ENCODE results near the gene ZNF487. TPM values are rescaled to one million over a fixed set of nuclear protein-coding genes. Genes with fewer than 3 reads are reported as not detected.

The ZNF487 gene
- total RNA-seq = 1.9 and 4.2 TPM in 2 replicates

DNA sequence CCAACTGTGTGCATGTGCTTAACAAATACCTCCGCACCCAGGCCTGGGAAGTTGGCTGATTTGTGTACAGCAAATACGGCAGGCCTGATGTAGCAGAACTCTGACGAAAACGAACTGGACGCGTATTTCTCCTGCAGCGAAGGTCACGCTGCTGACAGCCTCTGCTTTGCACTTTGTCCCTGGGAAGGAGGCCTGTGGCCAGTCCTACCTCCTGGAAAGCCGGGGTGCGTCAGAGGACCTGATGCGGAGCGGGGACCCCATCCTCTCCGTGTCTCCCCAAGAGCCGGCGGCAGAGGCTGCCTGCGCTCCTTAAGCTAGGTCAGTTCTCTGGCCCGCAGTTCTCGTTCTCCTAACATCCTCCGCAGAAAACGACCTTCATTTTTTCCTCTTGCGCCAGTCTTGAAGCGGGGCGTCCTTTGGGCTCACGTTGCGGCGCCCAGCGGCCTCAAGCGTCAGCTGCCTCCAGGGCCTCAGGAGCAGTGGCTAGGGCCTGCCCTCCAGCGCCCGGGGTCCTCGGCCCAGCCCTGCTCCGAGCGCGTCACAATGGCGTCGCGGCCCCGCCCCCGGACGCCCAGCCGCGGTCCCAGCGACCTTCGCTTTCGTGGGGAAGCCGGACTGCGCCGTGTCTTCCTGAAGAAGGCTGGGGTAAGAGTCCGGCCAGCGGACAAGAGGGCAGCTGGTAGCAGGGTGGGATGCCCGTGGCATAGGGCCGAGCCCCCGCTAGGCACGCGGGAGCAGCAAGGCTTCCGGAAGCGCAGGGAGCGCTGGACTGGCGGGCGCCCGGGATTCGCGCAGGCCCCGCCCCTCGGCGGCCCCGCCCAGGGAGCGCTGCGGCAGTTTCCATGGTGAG lies at the start of gene ZNF487:
Gene ZNF487, plus strand, starts transcription at position 821 of the 850 bp plus-strand sequence. CDS start 38,703 bp downstream, outside the sequence.
- no peaks in the 10 kb centered on the region for H3K36me3 ChIP-seq (ENCODE audit: control insufficient read depth, insufficient read depth, low read length)
- peak; percentile 56 for DNase-seq (ENCODE audit: low read depth)
- no peaks in the 10 kb centered on the region for H3K27me3 ChIP-seq (ENCODE audit: control insufficient read depth, insufficient read depth, low read length)
- peak within 1 kb of the TSS; percentile 80 for H3K4me3 ChIP-seq (ENCODE audit: low read depth, low read length)
- TF ChIP-seq, protein P1, sequence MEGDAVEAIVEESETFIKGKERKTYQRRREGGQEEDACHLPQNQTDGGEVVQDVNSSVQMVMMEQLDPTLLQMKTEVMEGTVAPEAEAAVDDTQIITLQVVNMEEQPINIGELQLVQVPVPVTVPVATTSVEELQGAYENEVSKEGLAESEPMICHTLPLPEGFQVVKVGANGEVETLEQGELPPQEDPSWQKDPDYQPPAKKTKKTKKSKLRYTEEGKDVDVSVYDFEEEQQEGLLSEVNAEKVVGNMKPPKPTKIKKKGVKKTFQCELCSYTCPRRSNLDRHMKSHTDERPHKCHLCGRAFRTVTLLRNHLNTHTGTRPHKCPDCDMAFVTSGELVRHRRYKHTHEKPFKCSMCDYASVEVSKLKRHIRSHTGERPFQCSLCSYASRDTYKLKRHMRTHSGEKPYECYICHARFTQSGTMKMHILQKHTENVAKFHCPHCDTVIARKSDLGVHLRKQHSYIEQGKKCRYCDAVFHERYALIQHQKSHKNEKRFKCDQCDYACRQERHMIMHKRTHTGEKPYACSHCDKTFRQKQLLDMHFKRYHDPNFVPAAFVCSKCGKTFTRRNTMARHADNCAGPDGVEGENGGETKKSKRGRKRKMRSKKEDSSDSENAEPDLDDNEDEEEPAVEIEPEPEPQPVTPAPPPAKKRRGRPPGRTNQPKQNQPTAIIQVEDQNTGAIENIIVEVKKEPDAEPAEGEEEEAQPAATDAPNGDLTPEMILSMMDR (IDR thresholded peaks at IDR 0.05; ENCODE audit: insufficient read depth, low read length, poor library complexity, severe bottlenecking) = peak; percentile 3

DNA sequence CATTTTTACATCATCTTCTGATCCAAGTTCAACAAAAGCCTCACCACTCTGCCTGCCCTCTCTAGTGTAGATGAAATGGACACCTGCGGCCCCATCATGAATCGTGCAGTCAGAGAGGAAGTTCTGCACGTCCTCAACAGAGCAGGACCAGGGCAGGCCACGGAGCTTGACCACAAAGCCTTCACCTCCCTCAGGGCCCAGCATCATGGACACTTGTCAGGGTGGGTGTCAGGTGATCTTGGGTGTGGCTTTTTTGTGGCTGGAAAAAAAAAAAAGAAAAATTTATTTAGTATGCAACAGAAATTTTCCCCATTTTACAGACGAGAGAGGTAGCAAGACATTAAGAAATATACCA lies 49.3 kb upstream of the ZNF487 start:
- TF ChIP-seq, protein P1 (IDR thresholded peaks at IDR 0.05; ENCODE audit: insufficient read depth, low read length, poor library complexity, severe bottlenecking) = no peak
- no peak overlapping the region for H3K4me3 ChIP-seq (ENCODE audit: low read depth, low read length)
- no peak for DNase-seq (ENCODE audit: low read depth)
- H3K36me3 ChIP-seq (ENCODE audit: control insufficient read depth, insufficient read depth, low read length) = peaks cover 4% of the 10 kb centered on the region
- no peaks in the 10 kb centered on the region for H3K27me3 ChIP-seq (ENCODE audit: control insufficient read depth, insufficient read depth, low read length)

DNA sequence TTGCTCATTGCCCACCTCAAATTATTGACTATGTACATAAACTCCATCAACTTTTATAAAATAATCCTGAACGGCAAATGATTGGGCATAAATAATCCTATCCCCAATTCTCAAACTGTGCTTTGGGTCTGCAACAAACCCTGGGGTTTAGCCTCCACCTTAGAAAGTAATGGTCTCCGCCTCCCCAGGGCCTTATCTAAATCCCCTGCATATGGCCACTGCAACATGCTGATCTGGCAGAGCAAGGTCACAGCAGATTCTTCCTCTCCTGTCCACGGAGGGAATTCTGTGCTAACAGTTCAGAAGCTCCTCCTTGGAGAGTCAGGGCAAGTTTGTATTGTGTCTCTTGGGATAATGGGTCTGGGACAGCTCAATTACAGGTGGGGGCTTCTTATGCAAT lies 47.0 kb upstream of the ZNF487 start:
- H3K27me3 ChIP-seq (ENCODE audit: control insufficient read depth, insufficient read depth, low read length) = no peaks in the 10 kb centered on the region
- H3K36me3 ChIP-seq (ENCODE audit: control insufficient read depth, insufficient read depth, low read length) = peaks cover 5% of the 10 kb centered on the region
- H3K4me3 ChIP-seq (ENCODE audit: low read depth, low read length) = no peak overlapping the region
- no peak for DNase-seq (ENCODE audit: low read depth)
- TF ChIP-seq, protein P1 (IDR thresholded peaks at IDR 0.05; ENCODE audit: insufficient read depth, low read length, poor library complexity, severe bottlenecking) = no peak

DNA sequence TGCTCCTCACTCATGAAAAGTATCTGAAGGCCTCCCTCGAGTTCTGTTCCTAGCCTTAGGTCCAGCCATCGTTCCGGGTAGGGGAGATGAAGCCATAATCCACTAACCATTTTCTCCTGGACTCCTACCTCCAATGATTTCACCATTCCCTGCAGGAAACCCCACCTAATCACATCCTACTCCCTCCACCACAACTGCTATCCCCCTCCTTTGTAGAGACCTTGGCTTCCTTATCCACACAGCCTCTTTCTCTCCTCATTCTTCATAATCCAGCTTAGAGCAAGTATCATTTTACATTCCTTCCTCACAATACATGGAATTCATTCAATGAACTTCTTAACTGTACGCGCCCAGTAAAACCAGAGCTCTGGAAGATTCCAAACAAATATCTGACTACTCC lies 46.6 kb upstream of the ZNF487 start:
- Histone ChIP-seq H3K4me3 (ENCODE audit: low read depth, low read length) (no peak overlapping the region), H3K27me3 (ENCODE audit: control insufficient read depth, insufficient read depth, low read length) (no peaks in the 10 kb centered on the region), H3K36me3 (ENCODE audit: control insufficient read depth, insufficient read depth, low read length) (peaks cover 5% of the 10 kb centered on the region)
- TF ChIP-seq, protein P1 (IDR thresholded peaks at IDR 0.05; ENCODE audit: insufficient read depth, low read length, poor library complexity, severe bottlenecking) = no peak
- no peak for DNase-seq (ENCODE audit: low read depth)

DNA sequence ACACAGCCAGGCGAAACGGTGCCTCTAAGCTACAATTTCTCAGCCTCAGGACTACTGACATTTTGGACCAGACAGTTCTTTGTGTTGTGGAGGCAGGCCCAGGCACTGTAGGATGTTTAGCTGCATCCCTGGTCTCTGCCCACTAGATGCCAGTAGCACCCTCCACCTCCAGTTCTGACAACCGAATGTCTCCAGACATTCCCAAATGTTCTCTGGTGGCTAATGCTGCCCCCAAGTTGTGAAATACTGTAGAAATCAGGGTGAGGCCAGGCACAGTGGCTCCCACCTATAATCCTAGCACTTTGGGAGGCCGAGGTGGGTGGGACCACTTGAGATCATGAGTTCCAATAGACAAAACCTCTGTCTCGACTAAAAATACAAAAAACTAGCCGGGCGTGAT lies 46.2 kb upstream of the ZNF487 start:
- H3K36me3 ChIP-seq (ENCODE audit: control insufficient read depth, insufficient read depth, low read length) = peaks cover 5% of the 10 kb centered on the region
- TF ChIP-seq, protein P1 (IDR thresholded peaks at IDR 0.05; ENCODE audit: insufficient read depth, low read length, poor library complexity, severe bottlenecking) = peak; percentile 42
- no peak for DNase-seq (ENCODE audit: low read depth)
- no peaks in the 10 kb centered on the region for H3K27me3 ChIP-seq (ENCODE audit: control insufficient read depth, insufficient read depth, low read length)
- H3K4me3 ChIP-seq (ENCODE audit: low read depth, low read length) = no peak overlapping the region

DNA sequence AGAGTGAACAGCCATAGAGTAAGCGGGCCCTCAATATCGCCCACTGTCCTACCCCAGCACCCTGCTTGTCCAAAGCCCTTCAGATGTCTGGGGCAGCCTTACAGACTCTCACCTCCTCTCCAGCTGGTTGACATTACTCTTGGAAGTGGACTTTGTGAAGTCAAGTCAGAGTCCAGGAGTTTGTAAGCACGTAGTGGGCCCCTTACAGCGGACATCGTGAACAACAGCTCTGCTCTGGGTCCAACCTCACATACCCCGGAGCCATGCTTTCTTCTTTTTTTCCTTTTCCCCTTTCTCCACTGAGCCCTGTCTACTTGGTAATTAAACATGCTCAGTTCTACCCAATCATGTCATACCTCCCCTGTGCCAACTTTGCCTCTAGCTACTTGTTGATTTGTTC lies 45.4 kb upstream of the ZNF487 start:
- no peak for DNase-seq (ENCODE audit: low read depth)
- Histone ChIP-seq H3K27me3 (ENCODE audit: control insufficient read depth, insufficient read depth, low read length) (no peaks in the 10 kb centered on the region), H3K4me3 (ENCODE audit: low read depth, low read length) (no peak overlapping the region), H3K36me3 (ENCODE audit: control insufficient read depth, insufficient read depth, low read length) (peaks cover 5% of the 10 kb centered on the region)
- TF ChIP-seq, protein P1 (IDR thresholded peaks at IDR 0.05; ENCODE audit: insufficient read depth, low read length, poor library complexity, severe bottlenecking) = no peak

Data from kidney epithelial cell (primary cell).